ENCODE data around the gene PIK3CG.
"Not testable (repeated sequence)": the region's sequence is repeated elsewhere in the genome, so short reads cannot be mapped to it uniquely, and the experiment has no call there.

Gene PIK3CG

DNA sequence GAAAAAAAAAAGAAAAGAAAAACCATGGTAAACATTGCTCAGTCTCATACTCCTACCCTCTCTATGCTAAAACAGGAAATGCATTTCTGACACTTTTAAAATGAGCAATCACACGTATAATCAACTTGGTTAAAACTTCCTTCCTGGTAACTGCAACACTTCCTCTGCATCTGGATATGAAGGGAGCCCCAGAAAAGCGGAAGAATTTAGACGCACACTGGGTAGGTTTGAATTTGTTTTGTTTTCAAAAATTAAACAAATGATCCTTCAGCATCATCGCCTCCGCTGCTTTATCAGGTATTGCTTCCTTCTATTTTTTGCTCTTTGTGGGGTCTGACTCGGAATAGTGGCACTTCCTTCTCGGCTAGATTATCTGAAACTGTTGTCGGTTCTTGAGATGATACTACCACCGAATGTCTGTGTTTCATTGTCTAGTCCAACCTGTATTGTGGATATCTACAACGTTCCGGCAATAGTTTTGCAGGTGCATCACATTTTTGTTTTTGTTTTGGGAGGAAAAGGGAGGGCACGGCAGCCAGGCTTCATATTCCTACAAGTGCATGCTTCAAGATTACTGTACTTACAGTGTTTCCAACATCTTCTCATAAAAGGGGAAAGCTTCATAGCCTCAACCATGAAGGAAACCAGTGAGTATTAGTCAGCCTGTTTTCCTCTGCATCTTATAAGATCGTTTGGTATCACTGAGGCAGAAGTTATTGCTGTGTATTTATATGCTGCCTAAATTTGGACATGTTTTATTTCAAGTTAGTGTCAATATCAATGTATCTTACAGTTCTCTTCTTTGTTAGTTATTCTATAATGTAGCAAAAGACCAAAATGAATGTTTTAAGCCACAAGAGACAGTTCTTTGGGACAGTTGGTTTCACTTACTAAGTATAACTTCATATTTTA is at the start of gene PIK3CG:
Gene PIK3CG (plus strand): TSS at position 153 of the 912 bp plus-strand sequence. CDS start 2,280 bp downstream, outside the sequence.
- DNase-seq (ENCODE audit: low spot score): peak; percentile 93

DNA sequence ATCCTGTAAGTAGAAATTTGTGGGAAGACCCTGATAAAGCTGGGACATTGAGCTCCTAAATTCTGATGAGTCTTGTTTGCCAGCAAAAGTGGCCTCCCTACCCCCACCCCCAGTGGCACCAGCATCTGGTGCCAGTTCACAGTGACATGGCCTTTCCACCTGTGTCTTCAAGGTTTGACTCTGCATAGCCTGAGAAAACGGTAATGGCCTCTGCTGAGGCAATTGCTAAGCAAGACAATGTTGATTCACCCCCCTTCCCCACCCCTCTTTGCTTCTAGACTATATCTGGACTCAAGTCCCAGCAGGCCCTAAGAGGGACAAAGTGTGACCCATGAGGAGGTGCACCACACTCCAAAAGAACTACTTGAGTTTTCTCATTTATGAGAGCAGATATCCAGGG is 48.0 kb upstream of the PIK3CG start:
- DNase-seq (ENCODE audit: low spot score): no peak

DNA sequence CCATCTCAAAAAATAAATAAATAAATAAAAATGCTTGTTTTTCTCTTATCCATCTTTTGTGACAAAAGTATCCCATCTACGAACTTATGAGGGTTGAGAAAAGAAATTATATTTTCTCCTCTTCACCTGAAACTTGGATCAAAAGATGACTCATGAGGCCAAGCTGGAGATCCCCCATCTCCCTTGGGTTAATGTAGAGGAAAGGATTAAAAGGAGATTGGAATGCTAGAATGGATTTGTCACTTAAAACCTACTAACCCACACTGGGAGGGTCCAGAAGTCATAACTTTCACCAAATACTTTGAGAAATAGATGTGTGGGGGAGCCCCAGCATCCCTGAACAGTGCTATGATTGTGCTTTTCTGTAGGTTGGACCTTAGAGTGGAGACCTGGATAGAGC is 46.3 kb upstream of the PIK3CG start:
- DNase-seq (ENCODE audit: low spot score): no peak

DNA sequence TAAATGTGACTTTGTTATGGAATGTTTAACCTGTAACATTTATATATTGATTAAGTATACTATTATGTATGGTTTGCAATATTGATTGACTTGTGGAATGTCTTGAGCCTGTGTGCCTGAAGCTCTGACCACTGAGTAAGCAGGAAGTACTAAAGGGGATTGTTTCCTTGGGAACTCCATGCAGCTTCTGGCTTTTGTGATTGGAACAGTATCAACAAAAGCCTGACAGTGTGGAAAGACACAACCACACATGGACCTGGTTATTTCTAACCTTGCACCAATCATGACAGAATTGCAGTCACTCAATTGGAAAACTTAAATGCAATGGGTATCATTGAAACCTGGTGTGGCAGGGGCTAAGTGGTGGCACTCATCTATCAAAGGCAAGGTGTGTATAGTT is 45.5 kb upstream of the PIK3CG start:
- no peak for DNase-seq (ENCODE audit: low spot score)

DNA sequence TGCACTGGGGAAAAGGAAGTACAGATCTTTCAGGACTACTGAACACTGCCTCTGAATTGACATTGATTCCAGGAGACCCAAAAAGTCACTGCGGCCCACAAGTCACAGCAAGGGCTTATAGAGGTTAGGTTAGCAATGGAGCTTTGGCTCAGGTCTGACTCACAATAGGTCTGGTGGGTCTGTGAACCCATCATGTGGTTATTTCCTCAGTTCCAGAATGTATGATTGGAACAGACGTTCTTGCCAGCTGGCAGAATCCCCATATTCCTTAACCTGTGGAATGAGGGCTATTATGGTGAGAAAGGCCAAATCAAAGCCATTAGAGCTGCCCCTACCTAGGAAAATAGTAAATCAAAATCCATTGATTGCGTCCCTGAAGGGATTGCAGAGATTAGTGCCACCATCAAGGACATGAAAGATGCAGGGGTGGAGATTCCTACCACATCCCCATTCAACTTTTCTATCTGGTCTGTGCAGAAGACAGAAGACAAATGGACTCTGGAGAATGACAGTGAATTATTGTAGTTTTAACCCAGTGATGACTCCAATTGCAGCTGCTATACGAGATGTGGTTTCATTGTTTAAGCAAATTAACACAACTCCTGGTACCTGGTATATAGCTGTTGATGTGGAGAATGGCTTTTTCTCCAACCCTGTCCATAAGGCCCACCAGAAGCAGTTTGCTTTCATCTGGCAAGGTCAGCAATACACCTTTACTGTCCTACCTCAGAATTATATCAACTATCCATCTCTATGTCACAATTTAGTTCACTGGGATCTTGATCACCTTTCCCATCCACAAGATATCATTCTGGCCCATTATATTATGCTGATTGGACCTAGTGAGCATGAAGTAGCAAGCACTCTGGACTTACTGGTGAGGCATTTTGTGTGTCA is 44.5 kb upstream of the PIK3CG start:
- no peak for DNase-seq (ENCODE audit: low spot score)

DNA sequence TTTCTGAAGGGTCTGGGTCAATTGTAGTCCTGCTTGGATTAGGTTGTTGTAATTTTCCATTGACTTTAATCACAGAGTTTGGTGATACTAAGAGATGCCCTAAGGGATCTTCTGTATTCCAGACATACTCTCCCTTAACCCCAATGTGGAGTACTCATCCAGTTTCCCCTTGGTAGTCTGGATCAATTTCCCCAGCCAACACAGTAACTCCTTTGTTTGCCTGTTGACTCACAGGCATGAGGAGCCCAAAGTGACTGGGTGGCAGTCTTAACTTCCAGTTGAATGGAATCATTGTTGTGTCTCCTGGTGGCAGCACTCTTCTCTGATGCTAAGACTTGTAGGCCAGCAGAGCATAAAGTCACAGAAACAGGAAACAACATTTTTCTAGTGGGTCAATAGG is 41.5 kb upstream of the PIK3CG start:
- no peak for DNase-seq (ENCODE audit: low spot score)

DNA sequence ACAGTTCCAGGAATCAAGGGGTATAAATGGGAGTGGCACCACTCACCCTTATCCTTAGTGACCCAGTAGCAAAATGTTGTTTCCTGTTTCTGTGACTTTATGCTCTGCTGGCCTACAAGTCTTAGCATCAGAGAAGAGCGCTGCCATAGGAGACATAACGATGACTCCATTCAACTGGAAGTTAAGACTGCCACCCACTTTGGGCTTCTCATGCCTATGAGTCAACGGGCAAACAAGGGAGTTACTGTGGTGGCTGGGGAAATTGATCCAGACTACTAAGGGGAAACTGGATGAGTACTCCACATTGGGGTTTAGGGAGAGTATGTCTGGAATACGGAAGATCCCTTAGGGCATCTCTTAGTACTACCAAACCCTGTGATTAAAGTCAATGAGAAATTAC is 40.6 kb upstream of the PIK3CG start:
- DNase-seq (ENCODE audit: low spot score): no peak

DNA sequence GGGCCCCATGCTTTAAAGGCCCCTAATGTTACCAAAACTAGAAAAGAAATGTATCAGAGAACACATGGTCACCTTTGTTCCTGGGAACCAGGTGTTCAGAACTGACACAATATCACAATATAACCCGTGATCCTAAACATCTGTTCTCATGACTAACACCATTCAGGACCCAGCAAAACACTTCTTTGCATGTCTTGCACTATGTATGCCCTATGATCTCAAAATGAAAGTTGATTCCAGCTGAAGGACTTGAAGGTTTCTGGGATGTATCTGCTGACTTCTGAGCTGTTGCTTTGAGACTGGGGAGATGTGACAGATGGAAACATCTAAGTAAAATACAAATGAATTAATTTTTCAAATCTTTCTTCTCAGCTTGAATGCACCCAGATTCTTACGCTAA is 37.5 kb upstream of the PIK3CG start:
- peak; percentile 13 for DNase-seq (ENCODE audit: low spot score)

DNA sequence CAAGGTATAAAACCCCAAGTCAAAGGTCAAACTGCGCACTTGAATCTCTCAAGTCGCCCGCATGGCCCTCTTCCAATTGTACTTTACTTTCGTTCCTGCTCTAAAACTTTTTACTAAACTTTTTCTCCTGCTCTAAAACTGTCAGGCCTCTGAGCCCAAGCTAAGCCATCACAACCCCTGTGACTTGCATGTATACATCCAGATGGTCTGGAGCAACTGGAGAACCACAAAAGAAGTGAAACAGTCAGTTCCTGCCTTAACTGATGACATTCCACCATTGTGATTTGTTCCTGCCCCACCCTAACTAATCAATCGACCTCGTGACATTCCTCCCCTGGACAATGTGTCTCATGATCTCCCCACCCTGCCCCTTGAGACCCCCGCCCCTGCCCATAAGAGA is 35.6 kb upstream of the PIK3CG start:
- DNase-seq (ENCODE audit: low spot score): no peak

DNA sequence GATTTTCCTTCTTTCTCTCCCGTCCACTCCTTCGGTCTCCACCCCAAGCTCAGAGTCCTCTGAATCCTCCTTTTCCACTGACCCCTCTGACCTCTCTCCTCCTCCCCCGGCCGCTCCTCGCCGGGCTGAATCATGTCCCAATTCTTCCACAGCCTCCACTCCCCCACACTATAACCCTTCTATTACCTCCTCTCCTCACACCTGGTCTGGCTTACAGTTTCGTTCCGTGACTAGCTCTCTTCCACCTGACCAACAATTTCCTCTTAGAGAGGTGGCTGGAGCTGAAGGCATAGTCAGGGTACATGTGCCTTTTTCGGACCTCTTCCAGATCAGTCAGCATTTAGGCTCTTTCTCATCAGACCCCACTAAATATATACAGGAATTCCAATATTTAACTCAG is 34.2 kb upstream of the PIK3CG start:
- not testable (repeated sequence) for DNase-seq (ENCODE audit: low spot score)

DNA sequence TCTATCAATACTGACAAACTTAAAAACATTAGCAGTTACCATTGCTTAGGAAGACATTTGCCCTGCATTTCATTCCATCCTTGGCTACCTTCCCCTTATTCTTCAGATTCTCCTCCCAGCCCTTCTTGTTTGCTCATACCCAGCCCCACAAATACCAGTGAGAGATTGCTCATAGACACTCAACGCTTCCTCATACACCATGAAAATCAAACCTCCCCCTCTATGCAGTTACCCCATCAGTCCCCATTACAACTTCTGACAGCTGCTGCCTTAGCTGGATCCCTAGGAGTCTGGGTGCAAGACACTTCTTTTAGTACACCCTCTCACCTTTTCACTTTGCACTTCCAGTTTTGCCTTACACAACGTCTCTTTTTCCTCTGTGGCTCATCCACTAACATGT is 28.3 kb upstream of the PIK3CG start:
- DNase-seq (ENCODE audit: low spot score): no peak

DNA sequence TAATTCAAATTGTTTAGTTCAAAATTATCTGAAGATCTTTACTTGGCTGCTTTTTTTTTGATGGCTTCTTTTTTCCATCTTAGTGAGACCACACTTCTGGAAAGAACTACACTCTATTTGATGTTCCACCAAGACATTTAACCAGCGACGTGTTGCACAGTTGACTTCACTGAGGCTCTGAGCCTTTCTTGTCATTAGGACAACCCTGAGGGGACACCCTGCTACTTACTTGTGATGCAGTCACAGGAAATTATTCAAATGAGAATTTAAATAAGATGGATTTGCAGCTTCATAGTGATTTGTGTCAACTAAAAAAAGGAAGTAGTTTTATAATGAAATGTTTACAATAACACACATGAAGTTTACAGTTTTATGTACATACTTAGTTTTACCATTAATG is 25.6 kb upstream of the PIK3CG start:
- DNase-seq (ENCODE audit: low spot score): peak; percentile 44

DNA sequence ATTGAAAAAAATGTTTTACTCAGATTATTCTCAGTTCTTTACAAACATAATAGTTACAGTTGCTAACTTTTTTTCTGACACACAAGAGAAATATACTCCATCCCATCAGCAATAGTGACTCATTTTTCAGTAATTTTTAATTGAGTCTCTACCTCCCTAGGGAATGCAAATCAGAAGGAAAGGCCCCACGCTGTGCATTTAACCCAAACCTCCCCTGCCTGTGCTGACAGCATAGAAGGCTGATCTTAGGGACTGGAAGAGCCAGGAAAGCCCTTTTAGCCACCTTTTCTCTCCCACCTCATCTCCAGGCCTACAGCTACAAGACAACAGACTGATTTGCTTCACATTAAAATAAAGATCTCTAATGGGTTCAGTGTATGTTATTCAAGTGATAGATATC is 24.7 kb upstream of the PIK3CG start:
- DNase-seq (ENCODE audit: low spot score): no peak

DNA sequence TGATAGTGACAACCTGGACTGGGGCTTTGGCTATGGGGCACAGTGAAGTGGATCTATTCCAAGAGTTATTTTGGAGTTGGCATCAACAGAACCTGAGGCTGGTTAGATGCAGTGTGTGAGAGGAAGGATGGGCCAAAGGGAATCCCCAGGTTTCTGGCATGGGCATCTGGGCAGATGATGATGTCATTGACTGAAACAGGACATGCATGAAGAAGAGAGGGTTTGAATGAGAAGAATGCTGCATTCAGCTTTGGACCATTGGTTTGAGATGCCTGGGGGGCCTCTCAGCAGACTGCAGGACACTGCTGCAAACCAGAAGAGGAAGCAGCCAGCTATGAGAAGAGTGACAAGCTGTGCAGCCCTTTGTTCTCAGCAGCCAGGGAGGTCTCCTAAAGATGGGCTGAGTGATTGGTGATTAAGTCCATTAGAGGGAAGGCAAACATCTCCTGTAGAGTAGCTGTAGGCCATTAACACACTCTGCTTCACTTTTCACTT is 23.1 kb upstream of the PIK3CG start:
- no peak for DNase-seq (ENCODE audit: low spot score)

DNA sequence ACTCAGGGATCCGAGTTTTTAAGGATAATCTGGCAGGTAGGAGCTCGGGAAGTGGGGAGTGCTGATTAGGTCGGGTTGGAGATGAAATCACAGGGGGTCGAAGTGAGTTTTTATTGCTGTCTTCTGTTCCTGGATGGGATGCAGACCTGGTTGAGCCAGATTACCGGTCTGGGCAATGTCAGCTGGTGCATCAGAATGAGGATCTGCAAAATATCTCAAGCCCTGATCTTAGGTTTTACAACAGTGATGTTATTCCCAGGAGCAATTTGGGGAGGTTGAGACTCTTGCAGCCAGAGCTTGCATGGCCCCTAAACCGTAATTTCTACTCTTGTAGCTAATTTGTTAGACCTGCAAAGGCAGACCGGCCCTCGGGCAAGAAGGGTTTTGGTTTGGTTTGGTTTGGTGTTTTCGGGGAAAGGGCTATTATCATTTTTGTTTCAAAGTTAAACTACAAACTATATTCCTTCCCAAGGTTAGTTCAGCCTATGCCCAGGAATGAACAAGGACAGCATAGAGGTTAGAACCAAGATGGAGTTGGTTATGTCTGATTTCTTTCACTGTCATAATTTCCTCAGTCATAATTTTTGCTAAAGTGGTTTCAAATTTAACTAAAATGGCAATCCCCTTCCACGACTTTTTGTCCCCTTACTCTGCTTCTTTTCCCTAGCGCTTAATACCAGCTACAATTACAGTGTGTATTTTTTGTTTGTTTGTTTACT is 20.6 kb upstream of the PIK3CG start:
- no peak for DNase-seq (ENCODE audit: low spot score)

DNA sequence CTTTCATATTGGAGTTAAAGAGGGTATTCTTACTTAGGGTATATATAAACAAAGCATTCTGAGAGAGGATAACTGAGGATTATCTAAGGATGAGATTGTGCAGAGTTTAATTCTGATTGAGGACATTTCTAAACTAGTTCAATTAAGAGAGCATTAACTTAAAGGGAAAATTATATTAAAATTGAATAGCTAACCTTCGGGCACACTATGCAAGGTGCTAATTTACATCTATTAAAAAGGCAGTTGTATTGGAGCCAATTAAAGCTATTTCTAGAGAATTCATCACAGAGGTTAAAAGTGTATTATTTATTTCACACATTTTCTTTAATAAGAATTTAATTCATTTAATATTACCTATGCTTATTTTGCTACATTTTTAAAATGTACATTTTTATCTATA is 17.0 kb upstream of the PIK3CG start:
- no peak for DNase-seq (ENCODE audit: low spot score)

DNA sequence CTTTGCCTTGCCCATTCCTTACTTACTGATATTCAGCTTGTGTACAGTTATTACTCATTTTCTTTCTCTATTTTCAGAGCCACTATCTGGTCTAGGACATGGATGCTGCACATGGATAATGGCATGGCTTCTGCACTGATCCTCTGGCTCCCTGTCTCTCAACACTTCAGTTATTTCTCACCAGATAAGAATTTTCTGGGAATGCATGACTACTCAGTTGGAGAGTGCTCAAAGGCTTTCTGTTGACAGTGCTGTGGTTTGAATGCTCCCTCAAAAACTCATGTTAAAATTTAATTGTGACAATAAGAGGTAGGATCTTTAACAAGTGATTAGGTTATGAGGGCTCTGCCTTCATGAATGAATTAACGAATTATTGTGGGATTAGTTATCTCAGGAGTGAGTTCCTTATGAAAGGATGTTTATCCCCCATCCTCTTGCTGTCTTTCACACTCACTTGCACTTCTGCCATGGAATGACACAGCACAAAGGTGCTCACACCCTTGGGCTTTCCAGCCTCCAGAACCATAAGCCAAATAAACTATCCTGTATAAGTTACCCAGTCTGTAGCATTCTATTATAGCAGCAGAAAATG is 16.1 kb upstream of the PIK3CG start:
- DNase-seq (ENCODE audit: low spot score): no peak

DNA sequence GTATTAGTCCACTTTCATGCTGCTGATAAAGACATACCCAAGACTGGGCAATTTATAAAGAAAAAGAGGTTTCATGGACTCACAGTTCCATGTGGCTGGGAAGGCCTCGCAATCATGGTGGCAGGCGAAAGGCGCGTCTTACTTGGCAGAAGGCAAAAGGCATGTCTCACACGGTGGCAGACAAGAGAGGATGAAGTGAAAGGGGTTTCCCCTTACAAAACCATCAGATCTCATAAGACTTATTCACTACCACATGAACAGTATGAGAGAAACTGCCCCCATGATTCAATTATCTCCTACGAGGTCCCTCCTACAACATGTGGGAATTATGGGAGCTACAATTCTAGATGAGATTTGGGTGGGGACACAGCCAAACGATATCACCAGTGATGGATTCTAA is 13.4 kb upstream of the PIK3CG start:
- not testable (repeated sequence) for DNase-seq (ENCODE audit: low spot score)

DNA sequence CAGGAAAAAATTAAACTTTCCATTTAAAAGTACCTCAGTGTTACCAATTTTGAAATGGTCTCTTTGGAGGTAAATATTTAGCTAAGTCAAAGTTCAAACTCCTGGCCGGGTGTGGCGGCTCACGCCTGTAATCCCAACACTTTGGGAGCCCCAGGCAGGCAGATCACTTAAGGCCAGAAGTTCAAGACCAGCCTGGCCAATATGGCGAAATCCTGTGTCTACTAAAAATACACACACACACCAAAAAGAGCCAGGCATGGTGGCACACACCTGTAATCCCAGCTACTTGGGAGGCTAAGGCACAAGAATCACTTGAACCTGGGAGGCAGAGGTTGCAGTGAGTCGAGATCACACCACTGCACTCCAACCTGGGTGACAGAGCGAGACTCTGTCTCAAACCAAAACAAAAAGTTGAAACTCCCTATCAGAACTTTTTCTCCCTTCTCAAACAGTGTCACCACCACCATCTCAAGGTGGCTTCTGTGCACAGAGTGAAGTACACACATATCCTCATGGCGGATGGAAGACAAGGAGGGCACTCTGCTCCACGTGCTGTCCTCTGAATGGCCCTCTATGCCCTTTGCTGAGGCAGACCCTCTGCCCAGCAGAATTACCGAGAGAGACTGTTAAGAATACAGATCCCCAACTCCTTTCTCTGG is 11.7 kb upstream of the PIK3CG start:
- no peak for DNase-seq (ENCODE audit: low spot score)

DNA sequence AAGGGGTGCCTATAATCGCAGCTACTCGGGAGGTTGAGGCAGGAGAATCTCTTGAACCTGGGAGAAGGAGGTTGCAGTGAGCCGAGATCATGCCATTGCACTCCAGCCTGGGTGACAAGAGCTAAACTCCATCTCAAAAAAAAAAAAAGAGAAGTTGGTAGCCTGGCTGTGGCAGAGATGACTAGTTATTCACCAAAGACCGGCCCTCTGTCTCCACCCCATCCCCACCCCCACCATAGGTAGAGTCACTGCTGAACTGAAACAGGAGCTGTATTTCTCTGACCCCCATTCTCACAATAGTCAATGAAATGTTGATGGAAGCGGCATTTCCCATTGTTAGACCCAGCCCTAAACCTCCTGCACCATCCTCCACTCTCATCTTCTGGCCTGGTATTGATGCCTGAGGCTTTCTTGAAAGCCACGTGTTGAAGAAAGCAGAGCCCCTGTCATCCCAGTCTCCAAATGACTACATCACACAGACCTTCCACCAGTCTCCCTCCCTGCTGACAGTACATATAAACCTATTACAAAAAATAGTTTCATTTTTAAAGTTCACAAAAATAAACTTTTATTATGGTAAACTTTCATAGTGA is 9.4 kb upstream of the PIK3CG start:
- DNase-seq (ENCODE audit: low spot score): no peak

All from NAMALWA (cell line).